GM19463 (cell line): ENCODE results near the gene NEURL1B.

Experiments used
- ATAC-seq: cut with Tn5 transposase; IDR thresholded peaks from one replicate; pipeline ENCODE4 v1.9.1; 2021; ENCODE audit warnings: mild to moderate bottlenecking, moderate library complexity; ENCODE audit not compliant: unreplicated experiment

The NEURL1B gene

DNA sequence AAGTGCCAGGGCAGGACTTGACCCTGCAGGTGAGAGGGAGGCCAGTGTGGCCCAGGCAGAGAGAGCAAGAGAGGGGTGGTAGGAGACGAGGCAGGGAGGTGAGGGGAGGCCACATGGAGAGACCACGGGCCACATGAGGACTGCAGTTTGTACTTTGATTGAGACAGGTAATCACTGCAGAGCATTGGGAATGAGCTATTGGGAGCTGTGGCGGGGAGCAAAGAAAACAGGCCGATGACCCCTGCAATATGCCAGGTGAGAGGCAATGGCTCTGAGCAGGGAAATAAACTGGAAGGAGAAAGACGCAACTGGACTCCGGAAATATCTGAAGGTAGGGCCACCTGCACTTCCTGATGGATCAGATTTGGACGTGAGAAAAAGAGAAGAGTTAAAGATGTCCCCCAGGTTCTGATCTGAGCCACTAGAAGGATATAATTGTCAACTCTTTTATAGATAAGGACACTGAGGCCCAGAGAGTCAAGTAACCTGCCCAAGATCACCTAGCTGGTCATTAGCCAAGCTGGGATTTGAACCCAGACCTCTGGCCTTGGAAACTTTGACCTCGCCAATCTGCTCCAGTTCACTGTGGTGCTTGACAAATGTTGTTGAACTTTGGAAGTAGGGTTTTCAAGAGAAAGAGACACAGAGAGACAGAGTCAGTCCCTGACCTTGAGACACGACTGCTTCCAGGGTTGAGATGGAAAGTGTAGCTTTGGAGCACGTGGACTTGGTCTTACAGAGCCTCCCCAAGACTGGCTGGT is 87.6 kb downstream of the NEURL1B start:
- ATAC-seq = no peak

DNA sequence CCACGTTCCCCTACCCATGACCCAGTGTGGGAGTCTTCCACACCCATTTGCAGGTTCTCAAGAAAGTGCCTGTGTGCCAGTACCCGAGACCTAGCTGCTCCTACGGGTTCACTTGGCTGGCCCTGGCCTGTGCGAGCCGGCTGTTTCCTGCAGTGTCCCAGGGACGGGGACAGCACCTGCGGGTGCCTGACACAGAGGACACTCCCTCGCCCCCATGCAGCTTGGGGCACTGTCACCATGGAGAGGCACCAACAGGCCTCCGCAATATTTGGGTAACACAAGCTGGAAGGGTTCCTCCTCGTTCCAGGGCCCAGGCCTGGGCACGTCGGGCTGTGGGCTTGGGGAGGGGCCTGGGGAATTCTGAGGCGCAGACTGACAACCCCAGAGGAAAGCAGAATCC is 88.5 kb downstream of the NEURL1B start:
- ATAC-seq = no peak

GRCh38 chr5:172730222-172730621 is 89.2 kb downstream of the NEURL1B start:
- ATAC-seq = no peak

DNA sequence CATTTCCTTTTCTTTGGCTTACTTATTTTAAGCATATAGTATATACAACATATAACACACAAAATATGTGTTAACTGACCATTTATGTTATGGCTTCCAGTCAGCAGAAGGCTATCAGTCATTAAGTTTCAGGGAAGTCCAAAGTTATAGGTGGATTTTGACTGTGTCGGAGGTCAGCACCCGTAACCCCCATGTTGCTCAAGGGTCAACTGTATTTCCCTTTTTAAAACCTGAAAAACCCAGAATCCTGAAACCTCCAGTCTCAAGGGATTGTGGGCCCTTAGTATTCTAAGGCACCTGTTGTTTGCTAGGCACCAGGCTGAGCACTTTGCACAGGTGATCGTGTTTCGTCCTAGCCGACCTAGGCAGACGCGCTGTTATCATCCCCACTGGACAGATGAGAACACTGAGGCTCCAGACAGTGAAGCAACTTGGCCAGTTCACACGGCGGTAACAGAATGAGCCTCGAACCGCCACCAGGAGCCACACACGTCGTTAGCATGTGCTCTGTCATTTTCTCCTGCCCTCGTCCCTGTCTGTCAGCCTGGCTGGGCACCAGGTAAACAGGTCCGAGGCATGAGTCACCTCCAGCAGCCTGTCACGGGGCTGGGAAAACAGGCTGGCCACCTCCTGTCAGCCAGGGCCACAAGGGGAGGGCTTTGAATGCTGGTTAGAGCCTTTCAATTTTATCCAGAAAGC is 90.1 kb downstream of the NEURL1B start:
- ATAC-seq = no peak

DNA sequence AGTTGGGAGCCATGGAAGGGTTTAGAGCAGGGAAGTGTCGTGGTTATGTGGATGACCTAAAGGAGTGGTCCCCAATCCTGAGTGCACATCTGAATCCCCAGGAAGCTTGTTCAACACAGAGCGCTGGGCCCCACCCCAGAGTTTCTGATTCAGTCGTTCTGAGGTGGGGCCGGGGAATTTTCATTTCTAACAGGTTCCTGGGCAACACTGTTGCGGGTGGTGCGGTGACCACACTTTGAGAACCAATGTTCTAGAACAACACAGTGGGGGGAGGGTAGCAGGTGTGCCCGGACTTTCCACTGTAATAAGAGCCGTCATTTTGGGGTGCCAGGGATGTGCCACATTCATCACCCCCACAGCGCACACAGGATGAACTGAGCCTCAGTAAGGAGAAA is 90.6 kb downstream of the NEURL1B start:
- ATAC-seq = no peak

DNA sequence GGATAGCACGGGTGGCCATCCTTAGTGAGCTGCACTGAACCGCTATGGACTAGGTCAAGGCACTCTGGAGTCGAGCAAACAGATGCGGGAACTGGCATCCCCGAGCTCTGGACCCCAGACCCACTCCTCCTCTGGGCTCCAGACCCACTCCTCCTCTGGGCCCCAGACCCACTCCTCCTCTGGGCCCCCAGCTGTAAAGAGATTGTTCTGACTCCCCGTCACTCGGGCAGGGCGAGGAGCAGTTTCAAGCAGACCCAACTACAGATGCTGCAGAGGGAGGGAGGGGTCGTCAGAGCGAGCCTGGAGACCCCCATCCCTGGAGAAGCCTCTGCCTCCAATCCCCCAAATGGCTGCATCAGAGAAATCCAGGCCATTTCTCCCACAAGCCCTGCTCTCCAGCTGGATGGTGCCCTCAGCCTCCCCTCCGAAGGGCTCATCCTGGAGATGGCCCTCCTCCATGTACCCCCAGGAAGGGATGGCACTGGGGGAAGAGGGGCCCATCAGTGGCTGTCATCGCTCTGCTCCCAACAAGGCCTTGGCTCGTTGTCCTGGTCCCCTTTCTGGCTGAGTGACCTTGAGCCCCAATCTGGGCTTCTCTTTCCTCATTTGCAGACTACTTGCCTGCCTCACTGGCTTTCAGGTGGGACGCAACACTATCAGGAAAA is 91.3 kb downstream of the NEURL1B start:
- ATAC-seq = no peak

DNA sequence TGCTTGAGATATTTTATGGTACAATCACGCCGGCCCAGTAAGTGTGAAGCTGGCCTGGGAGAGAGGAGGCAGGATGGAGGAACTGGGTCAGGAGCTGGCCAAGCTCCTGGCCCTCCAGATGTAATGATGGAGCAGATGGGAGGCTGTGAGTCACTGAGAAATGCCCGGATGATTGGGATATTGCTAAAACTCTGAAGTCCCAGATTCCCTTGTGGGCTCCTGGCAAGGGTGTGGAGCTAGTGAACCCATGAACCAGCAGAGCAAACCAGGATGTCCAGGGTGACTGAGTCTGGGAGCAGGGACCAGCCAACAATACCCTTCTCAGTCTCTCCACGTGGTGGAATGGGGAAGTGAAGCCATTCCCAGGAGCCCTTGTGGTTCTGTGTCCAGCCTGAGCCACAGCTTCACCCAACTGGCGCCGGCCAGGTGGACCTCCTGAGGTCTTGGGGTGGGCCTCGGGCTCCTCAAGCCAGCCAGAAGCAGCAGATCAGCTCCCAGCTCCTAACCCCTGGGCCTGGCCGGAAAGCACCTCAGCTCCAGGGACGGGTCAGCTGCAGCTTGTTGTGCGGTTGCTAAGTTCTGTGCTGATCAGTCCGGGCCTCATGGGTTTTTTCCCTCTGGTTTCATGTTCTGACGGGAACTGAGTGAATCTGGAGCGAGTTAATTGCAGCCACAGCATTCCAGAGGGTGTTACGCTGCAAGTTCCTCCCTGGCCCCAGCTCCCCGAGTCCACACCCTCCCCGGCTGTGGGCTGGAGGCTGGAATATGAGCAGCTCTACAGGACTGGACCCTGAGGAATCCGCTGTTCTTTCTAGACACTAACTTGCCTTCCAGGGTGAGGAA is 92.3 kb downstream of the NEURL1B start:
- ATAC-seq = no peak

GRCh38 chr5:172733974-172734346 is 92.9 kb downstream of the NEURL1B start:
- ATAC-seq = no peak

DNA sequence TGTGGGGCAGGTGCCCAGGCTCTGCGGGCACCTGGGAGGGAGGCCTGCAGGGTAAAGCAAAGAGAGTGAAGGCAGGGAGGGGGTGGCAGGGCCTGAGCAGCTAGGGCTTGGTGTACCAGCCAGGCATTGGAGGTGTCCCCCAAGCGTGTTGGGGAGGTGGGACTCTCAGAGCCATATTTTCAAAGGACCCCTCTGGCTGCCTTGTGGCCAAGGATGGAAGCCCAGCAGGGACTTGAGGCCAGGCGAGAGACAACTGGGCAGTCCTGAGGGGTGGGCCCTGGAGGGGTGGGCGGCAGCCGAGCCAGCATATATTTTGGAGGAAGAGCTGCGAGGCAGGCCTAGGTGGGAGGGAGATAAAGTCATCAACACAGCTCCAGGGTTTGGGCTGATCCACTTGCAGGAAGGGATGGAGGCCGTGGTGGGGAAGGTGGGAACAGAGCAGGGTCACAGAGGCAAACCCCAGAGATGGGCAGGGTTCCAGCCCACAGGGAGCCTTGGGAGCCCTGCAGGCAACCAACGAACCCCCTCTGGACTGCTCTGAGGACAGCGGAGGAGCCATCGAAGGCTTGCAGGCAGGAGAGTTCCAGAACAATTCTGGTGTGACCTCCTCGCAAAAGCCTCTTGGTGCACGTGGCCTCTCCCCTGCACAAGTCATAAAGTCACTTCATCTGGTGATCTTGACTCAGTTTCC is 94.2 kb downstream of the NEURL1B start:
- ATAC-seq = no peak

GRCh38 chr5:172736508-172737135 is 95.6 kb downstream of the NEURL1B start:
- ATAC-seq = no peak

DNA sequence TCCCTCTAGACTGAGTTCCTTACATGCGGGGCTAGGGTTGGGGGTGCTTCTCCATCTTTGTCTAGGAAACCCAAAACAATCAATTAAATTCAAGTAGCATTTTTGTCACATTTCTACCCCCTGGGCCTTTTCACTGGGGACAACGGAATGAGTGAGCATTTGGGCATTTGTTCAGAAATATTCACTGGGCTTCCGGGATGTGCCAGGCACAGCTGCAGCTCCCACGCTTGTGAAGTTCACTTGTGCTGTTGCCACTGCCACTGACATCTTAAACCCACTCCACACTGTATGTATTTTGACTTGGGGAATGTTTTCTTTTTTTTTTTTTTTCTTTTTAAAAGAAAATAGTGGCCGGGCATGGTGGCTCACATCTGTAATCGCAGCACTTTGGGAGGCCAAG is 98.3 kb downstream of the NEURL1B start:
- ATAC-seq = no peak

GRCh38 chr5:172740428-172741205 is 99.6 kb downstream of the NEURL1B start:
- no peak for ATAC-seq
